22Rv1 (cell line): ENCODE results near the gene SLC4A7.

Experiments
- H3K27ac ChIP-seq: fragments of 450-650 bp; 2 replicates; pipeline ENCODE4 v1.5.1; 2017
- CTCF ChIP-seq: fragments of 450-650 bp; IDR thresholded peaks from 2 replicates; pipeline ENCODE4 v1.5.1; 2017; ENCODE audit warnings: mild to moderate bottlenecking
- ZFX ChIP-seq: fragments of 450-650 bp; IDR thresholded peaks from 2 replicates; pipeline ENCODE4 v1.6.1; 2017; ENCODE audit warnings: antibody characterized with exemption, borderline replicate concordance

Gene SLC4A7

DNA sequence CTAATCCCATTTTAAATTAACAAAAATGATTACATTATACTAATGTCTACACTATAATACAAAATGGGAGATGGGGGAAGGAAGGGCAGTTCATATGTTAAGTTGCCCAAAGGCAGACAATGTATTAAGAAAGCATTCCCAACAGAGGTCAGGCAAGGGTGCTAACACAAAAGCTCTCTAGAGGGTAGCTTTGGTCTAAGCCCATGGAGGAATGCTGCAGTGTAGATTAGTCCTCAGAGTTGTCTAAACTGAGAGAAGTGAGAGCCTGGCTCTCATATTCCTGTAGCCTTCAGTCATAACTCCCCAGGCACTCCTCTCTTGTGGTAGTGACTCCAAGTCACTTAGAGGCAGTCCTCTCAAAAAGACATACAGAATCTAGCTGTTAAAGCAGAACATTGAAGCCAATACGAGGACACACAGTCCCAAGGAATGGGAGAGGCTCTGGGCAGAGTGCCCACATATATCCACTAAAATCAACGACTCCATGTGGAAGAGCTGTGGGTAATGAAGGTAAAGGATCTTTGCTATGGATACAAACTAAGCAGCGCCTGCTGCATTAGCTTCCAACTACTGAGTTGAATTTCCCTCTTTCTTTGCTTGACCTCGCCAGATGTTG, 129.5 kb downstream of the SLC4A7 start:
- no peak for TF ChIP-seq CTCF
- no peak for TF ChIP-seq ZFX
- H3K27ac ChIP-seq, result no peak overlapping the region

GRCh38 chr3:27354161-27354560, 130.0 kb downstream of the SLC4A7 start:
- no peak for TF ChIP-seq ZFX
- no peak for TF ChIP-seq CTCF
- no peak overlapping the region for H3K27ac ChIP-seq

- H3K27ac ChIP-seq, result no peak overlapping the region
- TF ChIP-seq CTCF (no peak), ZFX (no peak)
Measured at GRCh38 chr3:27353221-27353620, 131.0 kb downstream of the SLC4A7 start.

DNA sequence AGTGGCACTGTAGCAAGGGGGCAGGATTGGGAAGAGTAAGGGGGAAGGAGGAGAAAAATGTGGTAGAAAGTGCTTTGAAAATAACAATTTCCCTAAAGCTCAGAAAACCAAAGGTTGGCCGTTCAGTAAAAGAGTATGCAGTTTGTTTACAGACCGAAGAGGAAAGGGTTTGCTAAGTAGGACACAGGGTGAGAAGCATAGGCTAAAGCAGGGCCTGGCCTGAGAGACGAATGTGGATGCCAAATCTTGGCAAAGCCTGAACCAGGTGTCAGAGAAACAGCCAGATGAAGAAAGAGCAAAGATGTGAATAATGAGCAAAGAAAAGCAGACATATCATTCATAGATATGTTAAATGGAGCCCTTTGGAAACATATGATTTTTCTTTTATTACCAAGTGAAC, 132.1 kb downstream of the SLC4A7 start:
- TF ChIP-seq CTCF (no peak), ZFX (no peak)
- no peak overlapping the region for H3K27ac ChIP-seq

GRCh38 chr3:27349832-27350231, 134.4 kb downstream of the SLC4A7 start:
- no peak overlapping the region for H3K27ac ChIP-seq

GRCh38 chr3:27345959-27346865, 138.0 kb downstream of the SLC4A7 start:
- H3K27ac ChIP-seq, result no peak overlapping the region
- TF ChIP-seq CTCF, result no peak
- no peak for TF ChIP-seq ZFX

More at GRCh38 chr3:27349832-27350231, 134.4 kb downstream of the SLC4A7 start:
- TF ChIP-seq ZFX, result no peak
- no peak for TF ChIP-seq CTCF

- H3K27ac ChIP-seq, result no peak overlapping the region
- TF ChIP-seq CTCF (no peak), ZFX (no peak)
Measured at GRCh38 chr3:27345493-27345892, 138.7 kb downstream of the SLC4A7 start.
